ENCODE measurements around the gene INAVA. TPM values are rescaled to one million over a fixed set of nuclear protein-coding genes. Genes with fewer than 3 reads are reported as not detected.

The INAVA gene
- total and polyA plus RNA-seq, 10 of the 15 experiments (the other 5 are each of a cell fraction or from before 2014, with no cell fraction given) = 3.6 to 15.4 (median 9.5) TPM

DNA sequence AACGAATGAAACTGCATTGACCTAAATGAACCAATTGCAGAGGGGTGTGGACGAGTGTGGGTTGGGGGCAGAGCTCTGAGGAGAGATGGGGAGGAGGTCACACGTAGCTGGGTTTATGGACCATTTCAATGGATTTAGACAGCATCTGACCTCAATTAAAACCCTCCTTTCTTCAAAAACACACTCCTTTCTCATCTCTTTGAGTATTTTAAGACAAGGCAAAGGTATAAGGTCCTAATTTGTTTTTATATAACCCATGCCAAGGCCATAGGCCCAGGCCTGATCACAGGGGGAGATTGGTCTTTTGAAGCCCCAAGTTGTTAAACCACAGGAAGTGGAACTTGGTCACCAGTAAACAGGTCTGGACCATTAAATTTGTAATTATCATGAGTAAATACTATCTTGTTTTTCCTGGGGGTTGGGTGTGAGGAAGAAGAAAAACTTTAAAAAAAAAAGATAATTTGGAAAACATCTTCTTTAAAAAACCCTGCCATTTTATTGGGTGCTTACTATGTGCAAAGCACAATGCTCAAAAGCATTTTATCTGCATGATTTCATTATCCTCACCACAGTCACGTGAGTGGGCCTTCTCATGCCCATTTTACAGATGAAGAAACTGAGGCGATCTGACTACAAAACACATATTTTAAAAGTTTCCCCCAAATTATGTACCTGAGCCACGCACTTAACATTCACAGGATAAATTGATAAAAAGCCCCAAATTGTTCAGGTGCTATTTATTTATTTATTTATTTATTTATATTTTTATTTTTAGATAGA lies 8.9 kb upstream of the INAVA start (continued):
- TF ChIP-seq SUZ12 (IDR thresholded peaks at IDR 0.05; ENCODE audit: unreplicated experiment) (no peak), ZNF384 (IDR thresholded peaks at IDR 0.05; ENCODE audit: borderline replicate concordance, low read depth, low read length) (peak; percentile 40; the same call in 1 of the 2 replicates), KAT2A (conservative IDR thresholded peaks at IDR 0.05; ENCODE audit: control insufficient read depth, low read depth, low read length) (no peak), TBL1XR1 (IDR thresholded peaks at IDR 0.05; ENCODE audit: low read depth, low read length) (no peak), NR2F1 (conservative IDR thresholded peaks at IDR 0.05) (peak; percentile 49), SMC3 (IDR thresholded peaks at IDR 0.05; ENCODE audit: borderline replicate concordance, low read length) (no peak), ZBTB40 (IDR thresholded peaks at IDR 0.05; ENCODE audit: borderline replicate concordance) (no peak), REST (IDR thresholded peaks at IDR 0.05; ENCODE audit: low read depth, low read length) (no peak), DPF2 (IDR thresholded peaks at IDR 0.05) (peak; percentile 49; the same call in 1 of the 2 replicates), NRF1 (conservative IDR thresholded peaks at IDR 0.05; ENCODE audit: low read depth, low read length) (no peak), FOXK2 (IDR thresholded peaks at IDR 0.05) (no peak), RBBP5 (conservative IDR thresholded peaks at IDR 0.05) (no peak), FOS (IDR thresholded peaks at IDR 0.05; ENCODE audit: borderline replicate concordance, extremely low read depth, insufficient read length) (no peak), ZBTB11 (CRISPR knock-in tag; IDR thresholded peaks at IDR 0.05) (no peak), SMAD1 (IDR thresholded peaks at IDR 0.05; ENCODE audit: low read depth, partially characterized antibody) (no peak), YBX1 (IDR thresholded peaks at IDR 0.05) (no peak)
- TF ChIP-seq, protein P1, sequence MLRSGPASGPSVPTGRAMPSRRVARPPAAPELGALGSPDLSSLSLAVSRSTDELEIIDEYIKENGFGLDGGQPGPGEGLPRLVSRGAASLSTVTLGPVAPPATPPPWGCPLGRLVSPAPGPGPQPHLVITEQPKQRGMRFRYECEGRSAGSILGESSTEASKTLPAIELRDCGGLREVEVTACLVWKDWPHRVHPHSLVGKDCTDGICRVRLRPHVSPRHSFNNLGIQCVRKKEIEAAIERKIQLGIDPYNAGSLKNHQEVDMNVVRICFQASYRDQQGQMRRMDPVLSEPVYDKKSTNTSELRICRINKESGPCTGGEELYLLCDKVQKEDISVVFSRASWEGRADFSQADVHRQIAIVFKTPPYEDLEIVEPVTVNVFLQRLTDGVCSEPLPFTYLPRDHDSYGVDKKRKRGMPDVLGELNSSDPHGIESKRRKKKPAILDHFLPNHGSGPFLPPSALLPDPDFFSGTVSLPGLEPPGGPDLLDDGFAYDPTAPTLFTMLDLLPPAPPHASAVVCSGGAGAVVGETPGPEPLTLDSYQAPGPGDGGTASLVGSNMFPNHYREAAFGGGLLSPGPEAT (IDR thresholded peaks at IDR 0.05; ENCODE audit: low read depth) = no peak

Measured in GM12878 (cell line).